HG03460 (cell line): ENCODE measurements around the gene HSPA14.
"Not testable (repeated sequence)": the region's sequence is repeated elsewhere in the genome, so short reads cannot be mapped to it uniquely, and the experiment has no call there.

Experiments
- ATAC-seq: cut with Tn5 transposase; IDR thresholded peaks from one replicate; pipeline ENCODE4 v1.9.1; 2021; ENCODE audit not compliant: unreplicated experiment

The HSPA14 gene, protein sequence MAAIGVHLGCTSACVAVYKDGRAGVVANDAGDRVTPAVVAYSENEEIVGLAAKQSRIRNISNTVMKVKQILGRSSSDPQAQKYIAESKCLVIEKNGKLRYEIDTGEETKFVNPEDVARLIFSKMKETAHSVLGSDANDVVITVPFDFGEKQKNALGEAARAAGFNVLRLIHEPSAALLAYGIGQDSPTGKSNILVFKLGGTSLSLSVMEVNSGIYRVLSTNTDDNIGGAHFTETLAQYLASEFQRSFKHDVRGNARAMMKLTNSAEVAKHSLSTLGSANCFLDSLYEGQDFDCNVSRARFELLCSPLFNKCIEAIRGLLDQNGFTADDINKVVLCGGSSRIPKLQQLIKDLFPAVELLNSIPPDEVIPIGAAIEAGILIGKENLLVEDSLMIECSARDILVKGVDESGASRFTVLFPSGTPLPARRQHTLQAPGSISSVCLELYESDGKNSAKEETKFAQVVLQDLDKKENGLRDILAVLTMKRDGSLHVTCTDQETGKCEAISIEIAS

DNA sequence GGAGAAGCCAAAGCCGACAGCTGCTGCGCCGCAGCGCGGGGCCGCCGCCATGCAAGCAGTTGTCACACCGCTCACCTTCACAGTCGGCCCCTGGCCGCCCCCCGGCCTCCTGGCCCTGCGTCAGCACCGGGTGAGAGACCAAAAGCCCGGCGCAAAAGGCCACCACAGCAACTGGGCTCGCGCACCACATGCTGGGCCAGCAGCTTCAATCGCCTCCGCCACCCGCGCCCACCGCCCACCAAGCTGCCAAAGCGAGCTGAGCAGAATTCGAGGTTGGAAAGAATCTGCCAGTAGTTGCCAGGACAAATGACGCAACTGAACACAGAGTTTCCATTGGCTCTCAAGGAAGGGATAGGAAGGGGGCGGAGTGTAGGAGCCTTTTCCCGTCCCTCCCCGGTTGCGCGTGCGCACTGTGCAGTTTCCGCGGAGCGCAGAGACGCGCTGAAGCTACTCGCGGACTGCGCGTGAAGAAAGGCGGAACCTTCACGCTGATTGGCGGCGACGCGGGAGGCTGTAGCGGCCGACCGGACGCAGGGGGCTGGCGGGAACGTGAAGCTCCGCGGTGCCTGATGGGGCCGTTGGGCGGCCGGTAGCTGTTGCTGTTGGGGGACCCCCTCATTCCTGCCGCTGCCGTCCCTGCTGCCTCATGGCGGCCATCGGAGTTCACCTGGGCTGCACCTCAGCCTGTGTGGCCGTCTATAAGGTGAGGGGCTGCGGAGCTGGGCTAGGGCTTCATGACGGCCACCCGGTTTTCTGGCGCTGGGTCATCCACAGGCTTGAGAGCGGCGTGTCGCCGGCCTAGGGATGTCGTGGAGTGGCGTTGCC, at the start of gene HSPA14, which contains the start of the genes CDNF and MSANTD7:
Gene HSPA14 (plus strand): TSS at position 550 of the 825 bp plus-strand sequence. CDS start 97 bp downstream, at position 647.
Gene CDNF (minus strand): TSS at position 281 of the 825 bp plus-strand sequence. CDS start 91 bp downstream, at position 190.
Gene MSANTD7 (plus strand): TSS at position 550 of the 825 bp plus-strand sequence. CDS start 3,979 bp downstream, outside the sequence.
- peak; percentile 83 for ATAC-seq

DNA sequence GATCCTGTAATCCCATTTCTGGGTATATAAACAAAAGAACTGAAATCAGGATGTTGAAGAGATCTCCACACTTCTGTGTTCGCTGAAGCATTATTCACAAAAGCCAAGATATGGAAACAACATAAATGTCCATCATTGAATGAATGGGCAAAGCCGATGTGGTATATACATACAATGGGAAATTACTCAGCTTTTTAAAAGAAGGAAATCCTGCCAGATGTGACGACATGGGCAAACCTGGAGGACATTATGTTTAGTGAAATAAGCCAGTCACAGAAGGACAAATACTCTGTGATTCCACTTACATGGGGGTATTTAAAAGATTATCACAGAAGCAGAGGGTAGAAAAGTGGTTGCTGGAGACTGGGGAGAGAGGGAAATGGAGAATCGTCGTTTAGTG, 39.5 kb upstream of the HSPA14 start:
- ATAC-seq, result no peak

DNA sequence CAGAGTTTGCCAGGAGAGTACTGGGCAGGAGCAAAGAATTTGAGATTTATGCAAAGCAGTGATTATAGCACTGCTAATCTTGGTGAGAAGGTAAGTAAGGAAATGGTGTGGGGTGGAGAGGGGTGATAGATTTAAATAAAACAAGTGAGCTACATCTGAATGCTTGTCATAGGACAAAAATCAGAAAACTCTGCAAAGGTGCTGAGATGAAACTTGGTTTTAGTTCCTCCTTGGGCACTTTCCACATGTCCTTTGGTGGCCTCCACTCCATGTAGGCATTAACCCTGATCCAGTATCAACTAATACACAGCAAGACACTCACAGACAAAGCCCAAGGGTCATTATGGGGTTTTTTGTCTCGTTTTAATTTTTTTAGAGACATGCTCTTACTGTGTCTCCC, 37.7 kb upstream of the HSPA14 start:
- ATAC-seq, result no peak

DNA sequence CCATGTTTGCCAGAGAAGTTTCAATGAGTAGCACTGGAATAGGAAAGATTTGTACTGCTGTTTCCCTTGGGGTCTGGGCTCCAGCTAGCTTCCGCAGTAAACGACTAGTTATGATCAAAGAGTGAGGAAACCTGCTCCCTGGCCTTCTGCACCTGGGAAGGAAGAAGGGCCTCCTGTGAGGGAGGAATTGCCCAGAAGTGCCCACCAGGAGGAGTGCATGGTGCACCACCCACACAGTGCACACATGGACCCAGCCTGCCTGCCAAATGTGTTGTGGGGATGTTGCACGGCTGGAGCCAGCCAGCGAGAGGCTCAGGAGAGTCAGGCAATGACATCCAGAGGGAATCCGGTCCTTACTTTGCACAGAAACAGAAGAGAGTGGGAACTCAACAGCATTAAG, 36.4 kb upstream of the HSPA14 start:
- no peak for ATAC-seq

DNA sequence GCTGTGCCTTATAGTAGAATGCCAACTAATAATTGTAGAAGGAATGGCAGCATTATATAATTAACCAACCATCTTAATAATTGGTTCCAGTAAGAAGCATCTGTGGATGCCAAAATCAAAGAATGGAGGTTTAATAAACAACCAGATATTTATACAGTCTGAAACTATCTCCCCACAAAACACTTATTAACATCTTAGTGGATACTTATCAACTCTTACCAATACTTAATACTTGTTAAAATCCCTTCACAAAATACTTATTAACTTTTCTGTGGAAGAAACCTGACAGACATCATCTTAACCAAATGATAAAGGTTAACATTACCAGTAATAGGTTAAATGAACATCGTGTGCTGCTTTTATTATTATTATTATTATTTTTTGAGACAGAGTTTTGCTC, 34.3 kb upstream of the HSPA14 start:
- ATAC-seq, result no peak

DNA sequence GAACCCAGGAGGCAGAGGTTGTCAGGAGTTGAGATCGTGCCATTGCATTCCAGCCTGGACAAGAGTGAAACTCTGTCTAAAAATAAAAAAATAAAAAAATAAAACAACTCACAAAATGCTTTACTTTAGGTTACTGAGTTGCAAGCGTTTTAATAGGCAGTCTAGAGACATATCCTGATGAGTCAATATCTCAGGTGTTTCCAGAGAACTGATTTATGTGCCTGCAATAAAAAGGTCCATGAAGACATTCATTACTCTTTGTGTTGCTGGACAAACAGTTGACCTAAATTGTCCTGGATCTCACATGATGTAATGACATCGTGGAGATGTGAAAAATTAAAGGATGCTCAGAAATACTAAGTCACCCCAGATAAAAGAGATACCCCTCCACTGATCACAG, 31.8 kb upstream of the HSPA14 start:
- no peak for ATAC-seq

DNA sequence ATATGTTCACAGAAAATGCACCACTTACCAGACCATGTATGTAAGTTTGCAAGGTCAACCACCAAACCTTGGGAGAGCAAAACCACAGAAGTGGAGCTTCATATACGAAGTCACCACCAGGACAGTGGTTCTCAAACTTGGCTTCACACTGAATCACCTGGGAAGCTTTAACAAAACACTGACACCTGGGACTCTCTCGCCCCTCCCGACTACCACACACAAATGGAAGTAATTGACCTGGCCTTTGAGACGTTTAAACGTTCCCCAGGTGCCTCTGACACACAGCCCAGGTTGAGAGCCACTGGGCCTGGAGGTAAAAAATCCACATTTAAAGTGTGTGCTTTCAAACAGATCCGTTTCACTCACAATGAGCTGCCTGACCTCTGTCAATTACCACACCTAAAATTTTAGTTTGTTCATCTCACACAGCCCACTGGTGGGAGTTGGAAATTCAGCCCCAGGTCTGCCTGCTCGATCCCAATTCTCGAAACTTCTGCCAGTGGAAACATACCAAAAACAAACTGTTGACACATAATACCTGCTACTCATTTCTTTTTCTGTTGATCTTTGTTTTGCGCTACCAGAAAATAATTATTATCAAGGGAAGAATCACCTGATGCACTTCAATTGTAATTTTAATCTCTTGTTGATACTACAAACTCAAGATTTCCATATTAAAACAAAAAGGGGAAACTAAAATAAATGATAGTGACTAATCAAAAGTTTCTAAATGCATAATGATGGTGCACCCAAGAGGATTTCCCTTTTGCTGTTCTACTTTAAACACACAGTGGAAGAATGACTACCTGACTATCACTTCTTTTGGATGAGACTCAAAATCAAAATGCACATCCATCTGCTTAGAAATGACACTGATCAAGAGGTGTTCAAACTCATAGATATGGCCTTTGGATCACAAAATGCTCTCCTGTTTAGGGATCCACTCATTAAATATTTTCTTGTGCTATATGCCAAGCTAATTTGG, 26.8 kb upstream of the HSPA14 start:
- no peak for ATAC-seq

DNA sequence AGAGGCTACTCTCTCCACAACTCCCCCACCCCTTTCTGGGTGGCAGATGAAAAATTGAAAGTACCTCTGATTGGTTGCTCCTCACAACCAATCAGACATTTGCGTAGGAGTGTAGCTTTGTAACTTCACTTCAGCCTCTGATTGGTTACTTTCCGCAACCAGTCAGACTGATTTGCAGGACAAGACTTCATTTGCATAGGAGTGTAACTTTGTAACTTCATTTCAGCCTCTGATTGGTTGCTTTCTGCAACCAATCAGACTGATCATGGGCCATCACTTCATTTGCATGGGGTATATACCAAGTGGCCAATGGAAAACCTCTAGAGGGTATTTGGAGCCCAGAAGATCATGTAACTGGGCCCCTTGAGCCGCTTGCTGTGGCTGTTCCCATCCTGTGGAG, 25.8 kb upstream of the HSPA14 start:
- ATAC-seq, result no peak

DNA sequence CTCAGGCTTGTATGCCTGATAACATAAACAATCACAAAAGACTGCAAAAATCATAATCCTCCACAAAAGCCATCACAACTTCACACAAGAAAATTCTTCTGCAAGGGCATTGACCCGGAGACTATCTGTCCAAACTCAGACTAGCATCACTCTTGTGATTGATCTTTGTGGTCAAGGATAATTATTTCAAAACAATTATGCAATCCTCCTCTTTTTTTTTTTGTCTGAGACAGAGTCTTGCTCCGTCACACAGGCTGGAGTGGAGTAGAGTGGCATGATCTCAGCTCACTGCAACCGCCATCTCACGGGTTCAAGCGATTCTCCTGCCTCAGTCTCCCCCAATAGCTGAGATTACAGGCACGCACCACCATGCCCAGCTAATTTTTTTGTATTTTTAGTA, 22.4 kb upstream of the HSPA14 start:
- ATAC-seq, result no peak

DNA sequence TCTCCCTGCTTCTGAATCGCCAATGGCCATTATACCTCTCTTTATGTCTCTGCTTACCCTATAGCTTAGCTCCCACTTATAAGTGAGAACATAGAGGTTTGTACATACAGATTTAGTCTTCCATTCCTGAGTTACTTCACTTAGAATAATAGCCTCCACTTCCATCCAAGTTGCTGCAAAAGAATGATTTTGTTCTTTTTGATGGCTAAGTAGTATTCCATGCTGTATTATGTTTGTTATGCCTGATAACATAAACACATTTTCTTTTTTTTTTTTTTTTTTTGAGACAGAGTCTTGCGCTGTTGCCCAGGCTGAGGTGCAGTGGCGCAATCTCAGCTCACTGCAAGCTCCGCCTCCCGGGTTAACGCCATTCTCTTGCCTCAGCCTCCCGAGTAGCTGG, 21.4 kb upstream of the HSPA14 start:
- ATAC-seq, result not testable (repeated sequence)

DNA sequence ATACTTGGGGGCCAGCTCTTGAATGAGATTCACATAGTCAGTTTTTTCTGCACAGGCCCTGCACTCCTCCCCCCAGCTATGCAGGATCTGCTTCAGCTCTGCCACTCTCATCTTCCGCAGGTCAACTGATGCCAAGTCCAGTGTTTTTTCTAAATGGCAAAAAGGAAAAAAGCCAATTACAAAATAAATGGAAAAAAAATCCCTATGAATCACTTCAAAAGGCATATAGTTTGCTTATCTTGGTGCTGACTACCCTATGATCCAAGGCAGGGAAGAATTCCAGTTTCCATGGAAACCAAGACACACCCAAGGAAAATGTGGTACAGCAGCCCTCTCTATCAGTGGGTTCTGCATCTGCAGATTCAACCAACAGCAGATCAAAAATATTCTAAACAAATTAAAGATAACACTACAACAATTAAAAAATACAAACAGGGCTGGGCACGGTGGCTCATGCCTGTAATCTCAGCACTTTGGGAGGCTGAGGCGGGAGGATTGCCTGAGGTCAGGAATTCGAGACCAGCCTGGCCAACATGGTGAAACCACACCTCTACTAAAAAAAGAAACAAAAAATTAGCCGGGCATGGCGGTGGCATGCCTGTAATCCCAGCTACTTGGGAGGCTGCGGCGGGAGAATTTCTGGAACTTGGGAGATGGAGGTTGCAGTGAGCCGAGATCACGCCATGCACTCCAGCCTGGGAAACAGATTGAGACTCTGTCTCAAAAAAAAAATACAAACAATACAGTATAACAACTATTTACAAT, 17.9 kb upstream of the HSPA14 start:
- ATAC-seq, result no peak

DNA sequence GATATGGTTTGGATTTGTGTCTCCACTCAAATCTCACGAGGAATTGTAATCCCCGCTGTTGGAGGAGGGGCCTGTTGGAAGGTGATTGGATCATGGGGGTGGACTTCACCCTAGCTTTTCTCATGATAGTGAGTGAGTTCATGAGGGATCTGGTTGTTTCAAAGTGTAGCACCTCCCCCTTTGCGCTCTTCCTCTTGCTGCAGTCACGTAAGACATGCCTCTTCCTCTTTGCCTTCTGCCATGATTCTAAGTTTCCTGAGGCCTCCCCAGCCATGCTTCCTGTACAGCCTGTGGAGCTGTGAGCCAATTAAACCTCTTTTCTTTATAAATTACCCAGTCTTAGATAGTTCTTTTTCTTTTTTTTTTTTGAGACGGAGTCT, 17.3 kb upstream of the HSPA14 start:
- ATAC-seq, result no peak

DNA sequence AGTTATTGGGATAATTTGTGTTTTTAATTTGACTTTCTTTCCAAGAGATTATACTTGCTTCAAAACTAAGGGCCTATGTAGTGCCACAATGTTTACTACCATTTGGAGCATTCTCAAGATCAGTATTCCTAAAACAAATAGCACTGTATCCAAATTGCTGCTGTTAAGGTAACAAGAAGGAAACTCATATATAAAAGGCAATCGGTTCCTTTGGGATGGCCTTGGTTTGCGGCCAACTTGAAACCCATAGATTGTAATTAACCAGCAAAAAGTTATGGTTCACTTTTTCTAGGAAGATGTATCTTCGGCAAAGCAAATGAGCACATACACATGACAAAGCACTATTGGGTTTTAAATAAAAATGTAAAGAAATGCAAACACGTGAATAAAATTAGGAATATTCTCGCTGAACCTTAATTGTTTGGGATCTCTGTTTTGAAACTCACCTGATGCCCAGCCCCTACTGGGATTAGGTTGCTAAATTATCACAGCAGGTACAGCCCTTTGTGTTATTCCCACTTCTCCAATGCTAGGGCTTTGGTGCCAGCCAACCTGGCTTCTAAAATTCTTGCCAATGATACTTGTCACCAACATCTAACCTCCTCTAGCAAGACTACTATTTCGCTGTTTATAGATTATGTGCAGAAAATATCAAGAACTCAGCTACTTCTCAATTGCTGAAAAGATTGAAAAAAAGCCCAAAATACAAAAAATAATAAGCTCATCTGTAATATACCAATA, 16.3 kb upstream of the HSPA14 start:
- ATAC-seq, result no peak

DNA sequence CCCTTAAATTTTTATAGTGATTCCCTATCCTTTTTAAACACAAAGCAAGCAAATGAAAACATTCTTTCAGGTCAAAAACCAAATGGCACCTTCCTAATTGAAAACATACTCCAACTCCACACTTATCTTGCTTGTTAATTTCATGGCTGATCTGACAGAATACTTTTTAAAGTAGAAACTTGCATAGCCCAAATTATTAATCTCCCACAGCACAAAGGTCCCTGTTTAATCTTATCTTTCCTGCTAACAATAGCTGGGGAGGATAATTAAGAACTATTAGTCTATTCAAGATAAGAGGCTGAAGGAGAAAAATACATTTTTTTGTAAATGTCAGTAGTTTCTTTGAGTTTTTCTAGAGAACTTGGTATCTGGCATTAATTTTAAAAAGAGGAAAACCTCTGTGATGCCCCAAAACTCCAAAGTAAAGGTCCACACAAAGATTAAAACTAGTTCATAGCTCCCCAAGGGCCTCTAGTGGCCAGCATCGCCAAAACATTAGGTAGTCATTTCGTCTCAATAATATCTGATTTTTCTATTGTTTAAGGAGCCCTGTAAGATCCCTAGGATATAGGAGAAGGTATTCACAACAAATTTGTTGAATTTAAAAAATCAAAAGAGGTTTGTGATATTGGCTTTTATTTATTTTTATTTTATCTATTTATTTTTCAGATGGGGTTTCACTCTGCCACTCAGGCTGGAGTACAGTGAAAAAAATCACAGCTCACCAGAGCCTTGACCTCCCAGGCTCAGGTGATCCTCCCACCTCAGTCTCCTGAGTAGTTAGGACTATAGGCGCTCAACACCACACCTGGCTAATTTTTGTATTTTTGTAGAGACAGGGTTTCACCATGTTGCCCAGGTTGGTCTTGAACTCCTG, 15.0 kb upstream of the HSPA14 start:
- no peak for ATAC-seq

DNA sequence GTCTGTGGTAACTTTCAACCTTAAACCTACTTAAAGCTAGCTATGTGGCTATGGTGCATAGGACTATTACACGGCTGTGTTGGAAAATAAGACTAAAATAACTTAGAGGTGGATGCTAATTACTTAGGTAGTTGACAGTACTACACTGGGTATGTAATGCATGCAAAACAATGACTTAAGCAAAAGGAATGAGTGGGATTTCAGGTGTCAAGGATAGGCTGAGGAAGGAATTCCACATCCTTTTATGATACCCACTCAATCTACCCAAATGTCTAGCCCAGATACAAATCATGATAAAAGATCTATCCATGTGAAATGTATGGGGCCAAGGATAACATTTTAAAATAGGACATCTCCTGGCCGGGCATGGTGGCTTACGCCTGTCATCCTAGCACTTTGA, 14.1 kb upstream of the HSPA14 start:
- no peak for ATAC-seq

DNA sequence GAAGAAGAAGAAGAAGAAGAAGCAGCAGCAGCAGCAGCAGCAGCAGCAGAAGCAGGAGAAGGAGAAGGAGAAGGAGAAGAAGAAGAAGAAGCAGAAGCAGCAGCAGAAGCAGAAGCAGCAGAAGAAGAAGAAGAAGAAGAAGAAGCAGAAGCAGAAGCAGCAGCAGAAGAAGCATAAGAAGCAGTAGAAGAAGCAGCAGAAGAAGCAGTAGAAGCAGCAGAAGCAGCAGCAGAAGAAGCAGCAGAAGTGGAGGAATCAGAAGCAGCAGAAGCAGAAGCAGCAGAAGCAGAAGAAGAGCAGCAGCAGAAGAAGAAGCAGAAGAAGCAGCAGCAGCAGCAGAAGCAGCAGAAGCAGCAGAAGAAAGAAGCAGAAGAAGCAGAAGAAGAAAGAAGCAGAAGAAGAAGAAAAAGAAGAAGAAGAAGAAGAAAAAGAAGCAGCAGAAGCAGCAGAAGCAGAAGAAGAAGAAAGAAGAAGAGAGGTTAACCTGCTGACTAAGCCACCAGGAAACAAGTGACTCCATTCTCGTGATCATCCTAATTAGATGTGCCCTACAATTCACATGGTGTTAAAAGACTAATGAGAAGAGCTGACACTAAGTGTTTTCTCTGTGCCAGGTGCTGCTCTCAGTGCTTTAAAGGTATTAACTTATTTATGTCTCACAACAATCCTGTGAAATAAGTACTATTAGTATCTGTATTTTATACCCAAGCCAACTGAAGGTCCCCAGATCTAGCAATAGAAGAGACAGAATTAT, 11.9 kb upstream of the HSPA14 start:
- no peak for ATAC-seq

DNA sequence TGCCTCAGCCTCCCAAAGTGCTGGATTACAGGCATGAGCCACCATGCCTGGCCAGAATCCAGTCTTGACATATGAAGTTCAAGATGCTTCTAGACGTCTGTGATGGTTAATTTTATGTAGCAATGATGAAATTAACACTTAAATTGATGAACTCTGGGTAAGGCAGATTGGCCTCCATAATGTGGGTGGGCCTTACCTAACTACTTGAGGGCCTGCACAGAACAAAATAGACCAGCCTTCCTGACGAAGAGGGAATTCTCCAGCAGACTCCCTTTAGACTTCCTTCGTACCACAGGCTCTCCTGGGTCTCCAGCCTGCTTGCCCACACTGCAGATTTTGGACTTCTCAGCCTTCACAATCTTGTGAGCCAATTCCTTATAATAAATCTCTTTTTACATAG, 5.0 kb upstream of the HSPA14 start:
- ATAC-seq, result no peak
